Loucy (cell line): ENCODE results near the gene PTGDS.

ENCODE experiments used
- CTCF ChIP-seq: fragments of 200-600 bp; sonication (generic); conservative IDR thresholded peaks from 2 replicates; pipeline ENCODE4 v1.5.1; 2014; ENCODE audit warnings: mild to moderate bottlenecking, antibody characterized with exemption, low read length
- EZH2phosphoT487 ChIP-seq: fragments of 200-600 bp; IDR thresholded peaks from 2 replicates; pipeline ENCODE4 v1.6.1; 2018; ENCODE audit warnings: antibody characterized with exemption, mild to moderate bottlenecking, moderate library complexity, borderline replicate concordance

DNA sequence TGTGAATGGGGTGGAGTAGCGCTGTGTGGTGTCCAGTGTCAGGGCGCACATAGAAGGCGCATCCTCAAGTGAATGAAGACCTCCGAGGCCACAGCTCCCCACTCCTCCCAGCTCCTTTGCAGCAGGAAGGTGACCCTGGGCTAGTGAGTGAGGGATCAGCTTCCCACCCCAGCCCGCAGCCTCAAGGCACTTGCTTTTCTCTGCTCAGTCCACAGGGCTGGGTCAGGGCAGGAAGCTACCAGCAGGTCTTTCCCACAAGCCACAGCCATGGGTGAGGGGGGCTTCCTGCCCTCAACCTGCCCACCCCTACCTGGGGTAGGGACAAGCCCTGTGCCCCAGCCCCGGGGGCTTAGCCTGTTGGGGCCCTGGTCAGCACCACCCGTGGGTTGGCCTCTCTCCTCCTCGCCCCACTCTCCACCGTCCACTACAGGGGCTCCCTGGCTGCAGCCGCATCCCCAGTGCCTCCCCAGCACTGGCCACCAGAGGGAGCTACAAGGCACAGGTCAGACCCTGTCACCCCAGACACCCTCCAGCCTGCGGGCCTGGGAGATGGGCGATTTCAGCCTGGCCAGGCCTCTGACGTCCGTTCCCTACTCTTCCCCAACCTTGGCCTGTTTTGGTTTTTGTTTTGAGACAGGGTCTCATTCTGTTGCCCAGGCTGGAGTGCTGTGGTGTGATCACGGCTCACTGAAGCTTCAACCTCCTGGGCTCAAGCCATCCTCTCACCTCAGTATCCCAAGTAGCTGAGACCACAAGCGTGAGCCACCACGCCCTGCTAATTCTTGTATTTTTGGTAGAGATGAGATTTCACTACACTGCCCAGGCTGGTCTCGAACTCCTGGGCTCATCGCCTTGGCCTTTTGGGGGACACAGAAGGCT is 52.0 kb downstream of the PTGDS start:
- TF ChIP-seq CTCF (peak; percentile 86), EZH2phosphoT487 (no peak)
